Activated effector memory CD4-positive, alpha-beta T cell treated with anti-CD3 and anti-CD28 coated beads, Interleukin-2, amount 50 U/mL, for 16 hours (primary cell): ENCODE measurements around the gene MTMR10.

Experiments
- DNase-seq: peaks from one replicate; pipeline ENCODE4 v3.0.0-alpha.2; 2020

MTMR10 gene

DNA sequence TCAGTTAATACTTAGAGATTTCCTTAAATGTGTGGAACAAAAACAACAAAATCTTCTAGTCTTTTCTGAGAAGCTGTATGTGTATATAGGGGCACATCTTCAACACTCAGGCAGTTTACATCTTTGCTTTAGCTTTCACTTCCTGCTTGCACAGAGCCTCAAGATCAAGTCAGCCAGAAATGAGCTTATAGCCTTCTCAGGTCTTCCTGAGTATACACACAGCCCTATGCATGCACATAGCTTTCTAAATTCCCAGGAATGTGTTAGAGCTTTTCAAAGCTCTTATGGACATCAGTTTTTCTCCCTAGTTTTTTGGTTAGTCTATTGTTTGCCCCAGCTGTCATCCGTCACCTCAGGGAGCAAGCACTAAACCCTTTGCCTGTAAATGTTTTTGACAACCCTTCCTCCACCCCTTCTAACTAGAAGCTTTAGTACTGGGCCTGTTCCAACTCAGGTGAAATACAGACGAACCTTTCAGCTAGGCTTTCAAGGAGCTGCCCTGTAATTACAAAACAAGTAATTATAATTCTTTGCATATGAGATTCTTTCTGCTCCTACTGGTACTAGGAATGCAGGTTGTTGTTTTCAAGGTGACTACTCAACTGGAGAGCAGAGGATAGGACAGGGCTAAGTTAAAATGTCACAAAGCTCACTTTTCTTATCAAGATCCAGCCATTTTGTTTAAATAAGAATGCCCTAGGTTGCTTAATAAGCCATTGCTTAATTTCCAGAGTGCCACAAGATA, 22.6 kb upstream of the MTMR10 start:
- no peak for DNase-seq

DNA sequence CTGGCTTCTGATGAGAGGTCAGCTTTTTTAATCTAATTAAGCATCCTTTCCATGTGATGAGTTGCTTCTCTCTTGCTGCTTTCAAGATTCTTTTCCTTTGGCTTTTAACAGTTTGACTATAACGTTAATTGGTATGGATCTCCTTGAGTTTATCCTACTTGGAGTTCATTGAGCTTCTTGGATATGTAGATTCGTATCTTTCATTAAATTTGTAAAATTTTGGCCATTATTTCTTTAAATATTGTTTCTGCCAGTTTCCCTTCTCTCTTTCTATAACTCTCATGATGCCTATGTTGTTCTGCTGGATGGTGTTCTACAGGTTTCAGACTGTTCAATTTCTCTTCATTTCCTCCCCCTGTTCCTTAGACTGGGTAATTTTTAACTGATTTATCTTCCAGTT, 21.0 kb upstream of the MTMR10 start:
- DNase-seq = no peak

DNA sequence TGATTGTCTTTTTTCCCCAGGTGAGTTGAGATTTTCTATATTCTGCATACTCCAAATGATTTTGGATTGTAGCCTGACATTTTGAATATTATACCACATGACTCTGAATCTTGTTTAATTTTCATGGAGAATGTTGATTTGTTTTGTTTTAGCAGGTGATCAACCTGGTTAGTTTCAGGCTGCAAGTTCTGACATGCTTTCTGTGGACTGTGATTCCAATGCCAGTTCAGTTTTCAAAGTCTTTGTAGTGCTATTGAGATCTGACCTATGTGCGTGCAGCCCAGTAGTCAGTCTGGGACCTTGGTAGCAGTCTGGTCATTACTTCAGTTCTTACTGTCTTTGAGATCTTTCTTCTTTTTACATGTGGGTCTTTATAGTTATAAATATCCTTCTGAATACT, 18.6 kb upstream of the MTMR10 start:
- no peak for DNase-seq

DNA sequence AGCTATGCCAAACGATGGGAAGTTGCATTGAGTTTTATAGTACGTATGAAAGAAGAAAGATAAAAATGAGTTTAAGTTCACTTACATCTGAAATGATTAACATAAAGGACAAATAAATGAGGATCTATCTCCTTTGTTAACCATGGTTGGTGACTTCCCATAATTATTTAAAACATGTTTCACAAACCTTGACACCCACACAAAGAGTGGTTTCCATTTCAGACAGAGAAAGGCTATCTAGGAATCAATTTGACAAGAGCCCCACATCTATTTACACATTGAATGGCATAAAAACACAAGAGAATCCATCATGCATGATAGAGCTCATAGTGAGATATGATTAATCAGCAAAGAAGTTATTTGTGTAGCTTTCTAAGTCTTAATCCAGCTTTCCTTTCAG, 14.2 kb upstream of the MTMR10 start:
- DNase-seq = no peak

DNA sequence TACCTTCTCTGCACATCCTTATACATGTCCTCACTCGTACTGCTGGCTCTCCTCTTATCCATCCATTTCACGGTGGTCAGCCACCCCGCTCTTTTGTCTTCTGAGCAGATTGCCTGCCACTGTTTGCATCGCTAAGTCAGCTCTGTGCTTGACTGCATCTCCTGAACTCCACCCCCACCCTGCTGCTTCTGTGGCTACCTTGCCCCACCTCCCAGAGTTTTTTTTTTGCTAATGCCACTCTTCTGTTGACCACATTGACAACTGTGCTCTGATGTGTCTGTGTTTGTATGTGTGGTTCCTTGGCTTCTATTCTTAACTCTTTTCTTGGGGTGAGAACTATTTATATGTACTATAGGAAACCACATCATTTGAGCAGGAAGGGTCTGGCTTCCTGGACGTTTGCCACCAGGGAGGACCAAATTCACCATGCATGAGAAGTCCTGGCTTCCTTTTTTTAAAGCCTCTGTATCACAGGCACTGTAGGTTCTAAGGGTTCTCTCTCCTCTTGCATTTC, 12.8 kb upstream of the MTMR10 start:
- no peak for DNase-seq

DNA sequence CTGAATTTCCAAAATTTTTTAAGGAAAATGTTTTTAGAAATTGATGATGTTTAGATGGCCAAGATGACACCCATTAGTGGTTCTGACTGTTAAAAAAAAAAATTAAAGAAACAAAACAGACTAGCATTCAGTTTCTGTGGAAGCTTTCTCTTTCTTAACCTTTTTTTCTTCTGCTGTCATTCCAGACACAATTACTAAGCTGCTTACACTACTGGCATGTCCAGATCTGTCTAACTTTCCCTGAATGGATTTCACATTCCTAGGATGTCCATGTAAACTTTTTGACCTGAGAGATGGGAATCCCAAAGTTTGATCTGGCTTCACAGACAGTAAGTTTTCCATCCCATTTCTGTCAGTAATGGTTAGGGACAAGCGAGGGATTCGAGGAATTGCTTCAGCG, 10.3 kb upstream of the MTMR10 start:
- DNase-seq = no peak

DNA sequence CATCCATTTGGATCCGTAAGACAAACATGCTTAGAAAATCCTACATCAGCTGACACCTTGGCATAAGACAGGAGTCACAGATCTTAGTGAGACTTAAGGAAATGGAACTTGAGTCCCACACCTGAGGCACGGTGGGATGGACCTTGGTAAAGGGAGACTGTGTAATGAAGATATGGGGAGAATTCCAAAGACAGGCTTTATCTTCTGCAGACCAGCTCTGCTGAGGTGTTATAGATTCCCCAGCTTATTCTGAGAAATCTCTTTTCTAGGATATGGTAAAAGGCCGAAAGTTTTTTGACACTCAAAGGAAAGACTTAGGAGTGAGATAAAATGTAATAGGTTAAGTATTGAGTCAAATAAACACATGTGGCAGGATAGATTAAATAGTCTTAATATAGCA, 8.3 kb upstream of the MTMR10 start:
- no peak for DNase-seq

- no peak for DNase-seq
Measured at GRCh38 chr15:30997270-30997669, 5.8 kb upstream of the MTMR10 start.

GRCh38 chr15:30992249-30992864, 929 bp upstream of the MTMR10 start:
- no peak for DNase-seq

- no peak for DNase-seq
Measured at GRCh38 chr15:30990446-30991254, 778 bp downstream of the MTMR10 start.

DNA sequence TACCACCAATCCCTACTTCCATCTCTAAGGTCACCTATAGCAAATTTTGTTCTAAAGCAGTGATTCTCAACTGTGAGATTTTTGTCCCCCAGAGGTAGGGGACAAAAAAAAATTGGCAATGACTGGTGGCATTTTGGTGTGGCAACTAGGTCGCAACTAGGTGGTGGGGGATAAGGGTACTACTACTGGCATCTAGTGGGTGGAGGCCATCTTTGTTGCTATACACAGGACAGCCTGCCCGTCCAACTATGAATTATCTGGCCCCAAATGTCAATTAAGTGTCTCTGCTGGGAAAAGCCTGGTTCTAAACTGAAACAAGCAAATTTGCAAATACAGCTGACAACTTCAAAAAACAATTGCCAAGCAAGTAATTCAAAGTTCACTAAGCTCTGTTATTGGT, 1.4 kb downstream of the MTMR10 start:
- DNase-seq = no peak

GRCh38 chr15:30985081-30985531, 6.3 kb downstream of the MTMR10 start:
- no peak for DNase-seq

GRCh38 chr15:30984542-30984941, 6.9 kb downstream of the MTMR10 start:
- no peak for DNase-seq

- no peak for DNase-seq
Measured at GRCh38 chr15:30984118-30984517, 7.3 kb downstream of the MTMR10 start.

GRCh38 chr15:30979457-30979856, 12.0 kb downstream of the MTMR10 start:
- DNase-seq = no peak

DNA sequence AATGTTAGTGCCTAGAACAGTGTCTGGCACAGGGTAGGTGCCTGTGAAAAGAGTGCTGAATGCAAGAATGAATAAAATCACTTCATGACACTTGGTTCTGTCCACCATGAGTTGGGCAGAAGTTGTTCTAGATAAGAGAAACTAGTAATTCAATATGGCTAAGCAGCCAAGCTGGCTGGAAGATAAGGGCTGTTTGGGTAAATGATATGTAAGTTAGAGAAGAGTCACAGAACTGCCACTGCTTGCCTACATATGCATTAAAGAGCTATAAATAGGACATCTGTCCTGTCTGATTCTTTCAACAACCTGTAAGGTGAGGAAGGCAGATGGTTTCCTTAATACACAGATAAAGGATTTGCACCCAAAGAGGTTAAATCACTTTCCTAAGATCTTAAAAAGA, 13.1 kb downstream of the MTMR10 start:
- DNase-seq = no peak

DNA sequence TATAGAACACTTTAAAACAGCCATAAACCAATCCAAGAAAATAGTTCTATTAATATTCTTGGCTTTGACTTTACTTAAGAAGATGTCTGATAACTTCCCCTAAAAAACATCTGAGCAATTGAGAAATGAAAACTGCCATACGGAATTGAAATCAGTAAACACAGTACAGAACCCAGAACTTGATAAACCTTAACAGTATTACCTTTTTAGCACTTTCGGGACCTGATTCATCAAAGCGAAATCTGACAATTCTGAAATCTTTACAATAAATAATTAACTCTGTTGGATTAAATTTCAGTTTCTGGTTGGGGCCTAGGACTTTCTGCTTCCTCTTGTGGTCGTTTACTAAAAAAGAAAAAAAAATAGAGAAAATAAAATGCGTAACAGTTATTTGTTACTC, 17.3 kb downstream of the MTMR10 start:
- no peak for DNase-seq

GRCh38 chr15:30973379-30973778, 18.0 kb downstream of the MTMR10 start:
- DNase-seq = no peak

- DNase-seq = no peak
Measured at GRCh38 chr15:30969724-30970123, 21.7 kb downstream of the MTMR10 start.

DNA sequence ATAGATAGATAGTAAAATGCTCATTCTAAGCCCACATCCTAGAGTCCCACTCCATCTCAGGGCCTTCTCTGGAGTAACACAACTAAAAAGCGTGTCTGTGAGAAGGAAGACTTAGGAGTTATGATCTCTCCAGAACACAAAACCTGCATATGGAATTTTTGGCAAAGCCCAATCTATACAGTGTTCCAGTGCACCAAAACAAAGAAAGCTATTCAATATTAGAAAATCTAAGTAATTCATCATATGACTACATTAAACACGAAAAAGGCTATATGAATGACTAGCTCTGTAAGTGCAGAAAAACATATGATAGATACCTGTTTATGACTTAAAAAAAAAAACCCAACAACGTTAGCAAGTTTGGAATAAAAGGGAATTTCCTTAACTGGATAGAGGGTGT, 27.7 kb downstream of the MTMR10 start:
- DNase-seq = no peak

GRCh38 chr15:30962659-30963058, 28.8 kb downstream of the MTMR10 start:
- no peak for DNase-seq

DNA sequence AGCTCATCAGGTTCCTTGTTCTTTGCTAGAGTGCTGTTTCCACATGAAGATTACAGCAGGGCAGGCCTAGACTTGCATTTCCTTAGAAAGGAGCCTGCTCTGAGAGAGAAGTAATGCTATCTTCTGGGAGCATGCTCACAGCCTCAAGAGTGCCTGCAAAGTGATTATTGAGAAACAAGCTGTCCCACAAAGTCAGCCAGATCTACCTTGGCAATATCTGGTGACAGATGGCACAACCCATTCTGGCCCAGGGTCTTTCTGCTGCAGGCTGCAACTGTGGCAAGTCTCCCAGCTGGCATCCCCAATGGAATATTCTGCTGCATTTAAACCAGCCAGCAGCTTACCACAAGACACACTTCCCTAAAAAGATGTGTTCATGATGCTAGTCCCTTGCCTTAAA, 29.3 kb downstream of the MTMR10 start:
- DNase-seq = no peak

GRCh38 chr15:30958219-30958618, 33.2 kb downstream of the MTMR10 start:
- DNase-seq = no peak
